Measurements from ENCODE around the gene ETV2.
A peak's percentile ranks its signal among the peaks of the same experiment; 100 is the strongest.
"Not testable (repeated sequence)": the region's sequence is repeated elsewhere in the genome, so short reads cannot be mapped to it uniquely, and the experiment has no call there.

ETV2 gene

GRCh38 chr19:35675589-35676140 lies 34.1 kb downstream of the ETV2 start:
- no peak for TF ChIP-seq CTCF (conservative IDR thresholded peaks at IDR 0.05)
- H3K27ac ChIP-seq = no peak overlapping the region

- TF ChIP-seq CTCF (conservative IDR thresholded peaks at IDR 0.05) = no peak
- H3K27ac ChIP-seq = no peak overlapping the region
These were observed 48.3 kb downstream of the ETV2 start for GRCh38 chr19:35689836-35690235.

- not testable (repeated sequence) for H3K27ac ChIP-seq
These were observed 49.6 kb downstream of the ETV2 start for GRCh38 chr19:35691106-35691505.

GRCh38 chr19:35692010-35692409 lies 50.5 kb downstream of the ETV2 start:
- peak overlapping the region; percentile 60 for H3K27ac ChIP-seq
- no peak for TF ChIP-seq CTCF (conservative IDR thresholded peaks at IDR 0.05)

- no peak overlapping the region; the same call in 1 of the 2 replicates for H3K27ac ChIP-seq
- TF ChIP-seq CTCF (conservative IDR thresholded peaks at IDR 0.05) = no peak
These were observed 51.9 kb downstream of the ETV2 start for GRCh38 chr19:35693422-35693821.

- H3K27ac ChIP-seq = peak overlapping the region; percentile 38; the same call in 1 of the 2 replicates
- peak; percentile 99 for TF ChIP-seq CTCF (conservative IDR thresholded peaks at IDR 0.05)
These were observed 52.5 kb downstream of the ETV2 start for GRCh38 chr19:35693835-35694599.
